ENCODE data around the gene SLC35F1.

- TF ChIP-seq CTCF (IDR thresholded peaks at IDR 0.05; ENCODE audit: borderline replicate concordance, extremely low read depth, low read length, poor library complexity, severe bottlenecking) (no peak), EZH2 (IDR thresholded peaks at IDR 0.05; ENCODE audit: borderline replicate concordance, low read depth, low read length, severe bottlenecking) (no peak)
Measured at GRCh38 chr6:118320652-118321051, 413.6 kb downstream of the SLC35F1 start.
